Body of pancreas (tissue), 4 donors: ENCODE results near the gene DNAH11. TPM values are rescaled to one million over a fixed set of nuclear protein-coding genes. Genes with fewer than 3 reads are reported as not detected.

ENCODE experiments used
- ATAC-seq: fragments of 150-250 bp; one replicate; pipeline ENCODE4 v1.9.1; 2016
- DNase-seq, 4 donors: peaks; one replicate each; pipeline ENCODE4 v3.0.0-alpha.2; 2019
- H3K27ac ChIP-seq, 4 donors: fragments of 200-600 bp; sonication (generic); 1 replicate in 3 of 4; 2 replicates in 1 of 4; pipeline versions ENCODE4 v1.5.1 to v1.6.1; 2016 to 2019; ENCODE audit warnings: mild to moderate bottlenecking in 1 of 4, mixed read lengths in 1 of 4, moderate library complexity in 1 of 4
- H3K27me3 ChIP-seq, 2 donors: fragments of 200-600 bp; sonication (generic); one replicate each; pipeline ENCODE4 v1.6.0; 2016; ENCODE audit warnings: mild to moderate bottlenecking in 1 of 2
- H3K36me3 ChIP-seq, 2 donors: fragments of 200-600 bp; sonication (generic); replicated peaks in 1 of 2; 2 replicates each; pipeline ENCODE4 v1.5.1; 2016; ENCODE audit warnings: low read depth in 2 of 2; ENCODE audit not compliant: insufficient read depth in 1 of 2
- H3K4me1 ChIP-seq: fragments of 200-600 bp; sonication (generic); one replicate; pipeline ENCODE4 v1.6.0; 2016
- H3K4me3 ChIP-seq, 2 donors: fragments of 200-600 bp; sonication (generic); 1 replicate in 1 of 2; 2 replicates in 1 of 2; pipeline ENCODE4 v1.5.1; 2016 to 2019
- H3K9me3 ChIP-seq, 3 donors: fragments of 200-600 bp; sonication (generic); 1 replicate in 2 of 3; 2 replicates in 1 of 3; pipeline ENCODE4 v1.5.1; 2016
- POLR2A ChIP-seq, 3 donors: fragments of 450-650 bp; IDR thresholded peaks; one replicate each; pipeline ENCODE4 v1.6.1; 2016; ENCODE audit warnings: antibody characterized with exemption in 3 of 3, mild to moderate bottlenecking in 2 of 3
- WGBS, 2 donors: methylation state at CpG; one replicate each; pipeline ENCODE4 v1.1.5; 2017; 5-methylcytosine and 5-hydroxymethylcytosine counted together
- intact Hi-C: fragments of 100-400 bp; cut with DNase I; formaldehyde crosslinking; loops from one replicate; pipeline ENCODE4 v1.15.1; 2023
- total RNA-seq, 2 donors: library from RNA; depleted of rRNA; stranded (reverse); fragments of >200 nt; gene quantifications; one replicate each; pipeline ENCODE4 v1.1.0, GENCODE V29; 2016
- TF ChIP-seq, protein P1 (sequence below), 7 experiments: fragments of 450-650 bp in 4 of 7; fragments of 200-600 bp in 3 of 7; sonication (generic) in 3 of 7; IDR thresholded peaks; one replicate each; pipeline ENCODE4 v1.5.1; 2016 to 2019; ENCODE audit warnings: antibody characterized with exemption in 7 of 7

Gene DNAH11
- total RNA-seq, 2 donors from 2014 or later = 0.52 to 0.99 TPM

DNA sequence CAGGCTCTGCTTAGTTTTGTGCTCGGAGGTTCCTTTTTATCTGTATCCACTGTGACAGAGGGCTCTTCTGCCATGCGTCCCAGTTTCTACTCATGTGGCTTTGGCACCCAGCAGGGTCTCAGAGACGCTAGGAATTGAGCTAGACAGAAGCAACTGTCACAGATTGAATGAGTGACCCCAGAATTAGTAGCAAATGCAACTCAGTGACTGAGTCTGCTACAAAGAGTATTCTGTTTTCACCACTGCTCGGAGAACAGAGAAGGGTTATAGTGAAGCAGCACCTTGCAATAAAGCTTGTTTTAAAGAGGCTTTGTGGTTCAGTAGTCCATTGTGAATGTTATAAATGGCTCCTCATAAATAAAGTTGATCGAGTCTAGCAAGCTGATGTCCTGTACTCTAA, 113.2 kb downstream of the DNAH11 start:
- TF ChIP-seq POLR2A (IDR thresholded peaks at IDR 0.05) = no peak
- TF ChIP-seq, protein P1, sequence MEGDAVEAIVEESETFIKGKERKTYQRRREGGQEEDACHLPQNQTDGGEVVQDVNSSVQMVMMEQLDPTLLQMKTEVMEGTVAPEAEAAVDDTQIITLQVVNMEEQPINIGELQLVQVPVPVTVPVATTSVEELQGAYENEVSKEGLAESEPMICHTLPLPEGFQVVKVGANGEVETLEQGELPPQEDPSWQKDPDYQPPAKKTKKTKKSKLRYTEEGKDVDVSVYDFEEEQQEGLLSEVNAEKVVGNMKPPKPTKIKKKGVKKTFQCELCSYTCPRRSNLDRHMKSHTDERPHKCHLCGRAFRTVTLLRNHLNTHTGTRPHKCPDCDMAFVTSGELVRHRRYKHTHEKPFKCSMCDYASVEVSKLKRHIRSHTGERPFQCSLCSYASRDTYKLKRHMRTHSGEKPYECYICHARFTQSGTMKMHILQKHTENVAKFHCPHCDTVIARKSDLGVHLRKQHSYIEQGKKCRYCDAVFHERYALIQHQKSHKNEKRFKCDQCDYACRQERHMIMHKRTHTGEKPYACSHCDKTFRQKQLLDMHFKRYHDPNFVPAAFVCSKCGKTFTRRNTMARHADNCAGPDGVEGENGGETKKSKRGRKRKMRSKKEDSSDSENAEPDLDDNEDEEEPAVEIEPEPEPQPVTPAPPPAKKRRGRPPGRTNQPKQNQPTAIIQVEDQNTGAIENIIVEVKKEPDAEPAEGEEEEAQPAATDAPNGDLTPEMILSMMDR (IDR thresholded peaks at IDR 0.05) = no peak
- 66 to 73% methylated on average over 5 of the region's 5 CpGs for WGBS, 2 donors
- no peaks in the 10 kb centered on the region for H3K36me3 ChIP-seq

DNA sequence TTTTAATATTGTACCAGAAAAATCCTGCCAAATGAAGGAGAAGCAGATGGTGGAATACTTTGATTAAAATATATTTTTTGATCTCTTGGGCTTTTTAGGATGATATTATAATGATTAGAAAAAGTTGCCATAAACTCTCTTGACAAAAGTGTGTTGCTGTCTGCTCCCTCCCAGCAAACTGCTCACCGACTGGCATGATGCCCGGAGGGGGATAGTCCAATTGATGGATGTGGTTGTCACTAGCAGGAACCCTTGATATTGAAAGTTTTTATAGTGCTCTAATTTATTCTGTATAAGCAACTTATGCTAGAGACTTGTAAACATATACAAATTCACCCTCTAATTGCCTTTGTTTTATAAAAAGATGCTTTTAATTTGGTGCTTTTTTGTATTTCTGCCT, 114.0 kb downstream of the DNAH11 start:
- TF ChIP-seq, protein P1 (IDR thresholded peaks at IDR 0.05) = no peak
- TF ChIP-seq POLR2A (IDR thresholded peaks at IDR 0.05) = no peak
- WGBS, 2 donors = 66 to 81% methylated on average over 2 of the region's 2 CpGs
- H3K4me1 ChIP-seq = no peaks in the 10 kb centered on the region
- intact Hi-C loops = no loop called here
- H3K4me3 ChIP-seq = no peak overlapping the region
- ATAC-seq (no peak), DNase-seq (no peak)
- no peaks in the 10 kb centered on the region for H3K27me3 ChIP-seq
- H3K36me3 ChIP-seq = no peaks in the 10 kb centered on the region
- peaks cover 0 to 3% (median 0%) of the 10 kb centered on the region in 3 donors for H3K9me3 ChIP-seq
- no peak overlapping the region for H3K27ac ChIP-seq

More for the DNA sequence above, 113.2 kb downstream of the DNAH11 start:
- intact Hi-C loops = no loop called here
- ATAC-seq (no peak), DNase-seq (no peak)
- Histone ChIP-seq H3K27me3 (no peaks in the 10 kb centered on the region), H3K4me1 (no peaks in the 10 kb centered on the region), H3K27ac (no peak overlapping the region), H3K4me3 (no peak overlapping the region), H3K9me3 (no peaks in the 10 kb centered on the region)

DNA sequence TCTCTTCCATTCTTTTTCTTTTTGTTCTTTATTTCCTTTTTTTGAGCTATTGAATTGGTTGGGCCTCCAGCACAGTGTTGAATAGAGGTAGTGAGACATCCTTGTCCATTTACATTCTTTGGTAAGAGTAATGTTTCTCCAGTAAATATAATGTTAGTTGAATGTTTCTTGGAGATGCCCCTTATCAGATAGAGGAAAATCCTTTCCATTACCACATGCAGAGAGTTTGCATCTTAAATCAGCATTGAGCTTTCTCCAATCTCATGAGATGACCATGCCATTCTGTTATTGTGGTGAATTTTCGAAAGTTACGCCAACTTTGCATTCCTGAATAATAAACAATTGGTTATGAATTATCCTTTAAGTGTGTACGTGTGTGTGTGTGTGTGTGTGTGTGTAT, 127.7 kb downstream of the DNAH11 start:
- no peaks in the 10 kb centered on the region for H3K4me1 ChIP-seq
- ATAC-seq (no peak), DNase-seq (no peak)
- TF ChIP-seq, protein P1 (IDR thresholded peaks at IDR 0.05) = no peak
- TF ChIP-seq POLR2A (IDR thresholded peaks at IDR 0.05) = no peak
- no peaks in the 10 kb centered on the region for H3K9me3 ChIP-seq
- no peak overlapping the region for H3K27ac ChIP-seq
- 61 to 62% methylated on average over 3 of the region's 3 CpGs for WGBS, 2 donors
- no peaks in the 10 kb centered on the region for H3K27me3 ChIP-seq
- no peaks in the 10 kb centered on the region for H3K36me3 ChIP-seq
- intact Hi-C loops = no loop called here
- H3K4me3 ChIP-seq = no peak overlapping the region

DNA sequence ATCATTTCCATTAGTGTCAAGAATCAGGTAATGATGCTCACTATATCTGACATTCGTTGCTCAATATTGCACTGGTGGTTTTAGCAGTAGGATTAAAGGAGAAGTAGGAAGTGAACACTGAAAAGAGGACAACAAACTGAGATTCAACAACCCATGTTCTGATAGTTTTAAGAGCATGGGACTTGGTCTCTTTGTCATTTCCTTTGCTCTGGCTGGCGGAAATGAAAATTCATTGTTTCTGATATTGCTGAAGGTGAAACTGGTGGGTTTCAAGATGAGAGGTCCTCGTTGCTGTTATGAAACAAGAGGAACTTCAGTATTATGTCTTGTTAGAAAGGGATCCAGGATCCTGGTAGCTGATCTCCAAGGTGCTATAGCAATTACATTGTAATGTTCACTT, 129.0 kb downstream of the DNAH11 start:
- Histone ChIP-seq H3K4me1 (no peaks in the 10 kb centered on the region), H3K27ac (no peak overlapping the region), H3K9me3 (no peaks in the 10 kb centered on the region), H3K27me3 (no peaks in the 10 kb centered on the region), H3K4me3 (no peak overlapping the region), H3K36me3 (no peaks in the 10 kb centered on the region)
- no peak for DNase-seq
- intact Hi-C loops = no loop called here
- 61 to 76% methylated on average over 3 of the region's 3 CpGs for WGBS, 2 donors
- ATAC-seq = no peak
- TF ChIP-seq POLR2A (IDR thresholded peaks at IDR 0.05) = no peak
- TF ChIP-seq, protein P1 (IDR thresholded peaks at IDR 0.05) = no peak

DNA sequence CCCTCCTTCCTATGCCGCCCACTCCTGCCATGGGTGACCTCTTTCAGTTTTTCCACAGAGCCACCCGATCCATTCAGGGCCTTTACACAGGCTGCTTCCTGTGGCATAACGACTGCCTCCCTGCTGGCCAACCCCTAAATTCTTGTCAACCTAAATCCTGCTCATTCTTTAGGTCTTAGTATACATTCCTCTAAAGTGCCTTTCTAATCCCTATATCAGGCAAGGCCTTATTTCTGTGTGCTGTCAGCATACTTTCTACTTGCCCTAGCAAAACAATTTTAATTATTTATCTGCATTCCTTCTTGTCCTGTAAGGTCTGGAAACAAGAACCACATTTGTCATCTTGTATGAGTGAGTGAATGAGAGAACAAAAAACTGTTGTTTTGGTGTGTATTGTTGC, 132.4 kb downstream of the DNAH11 start:
- intact Hi-C loops = no loop called here
- TF ChIP-seq, protein P1 (IDR thresholded peaks at IDR 0.05) = no peak
- no peak for TF ChIP-seq POLR2A (IDR thresholded peaks at IDR 0.05)
- WGBS, 2 donors = 56 to 66% methylated on average over 3 of the region's 3 CpGs
- Histone ChIP-seq H3K27me3 (no peaks in the 10 kb centered on the region), H3K4me1 (no peaks in the 10 kb centered on the region), H3K27ac (no peak overlapping the region), H3K36me3 (no peaks in the 10 kb centered on the region), H3K9me3 (peaks cover 0 to 4% (median 0%) of the 10 kb centered on the region in 3 donors), H3K4me3 (no peak overlapping the region)
- no peak for ATAC-seq
- DNase-seq = no peak
